Stimulated activated CD8-positive, alpha-beta memory T cell treated with anti-CD3 and anti-CD28 coated beads, Interleukin-4, amount 100 ng/mL, for 24 hours (primary cell): ENCODE results near the gene NLRX1.
"Not testable (repeated sequence)": the region's sequence is repeated elsewhere in the genome, so short reads cannot be mapped to it uniquely, and the experiment has no call there.

Experiments used
- DNase-seq: peaks from one replicate; pipeline ENCODE4 v3.0.0-alpha.2; 2020; ENCODE audit warnings: low read depth

NLRX1 gene, protein sequence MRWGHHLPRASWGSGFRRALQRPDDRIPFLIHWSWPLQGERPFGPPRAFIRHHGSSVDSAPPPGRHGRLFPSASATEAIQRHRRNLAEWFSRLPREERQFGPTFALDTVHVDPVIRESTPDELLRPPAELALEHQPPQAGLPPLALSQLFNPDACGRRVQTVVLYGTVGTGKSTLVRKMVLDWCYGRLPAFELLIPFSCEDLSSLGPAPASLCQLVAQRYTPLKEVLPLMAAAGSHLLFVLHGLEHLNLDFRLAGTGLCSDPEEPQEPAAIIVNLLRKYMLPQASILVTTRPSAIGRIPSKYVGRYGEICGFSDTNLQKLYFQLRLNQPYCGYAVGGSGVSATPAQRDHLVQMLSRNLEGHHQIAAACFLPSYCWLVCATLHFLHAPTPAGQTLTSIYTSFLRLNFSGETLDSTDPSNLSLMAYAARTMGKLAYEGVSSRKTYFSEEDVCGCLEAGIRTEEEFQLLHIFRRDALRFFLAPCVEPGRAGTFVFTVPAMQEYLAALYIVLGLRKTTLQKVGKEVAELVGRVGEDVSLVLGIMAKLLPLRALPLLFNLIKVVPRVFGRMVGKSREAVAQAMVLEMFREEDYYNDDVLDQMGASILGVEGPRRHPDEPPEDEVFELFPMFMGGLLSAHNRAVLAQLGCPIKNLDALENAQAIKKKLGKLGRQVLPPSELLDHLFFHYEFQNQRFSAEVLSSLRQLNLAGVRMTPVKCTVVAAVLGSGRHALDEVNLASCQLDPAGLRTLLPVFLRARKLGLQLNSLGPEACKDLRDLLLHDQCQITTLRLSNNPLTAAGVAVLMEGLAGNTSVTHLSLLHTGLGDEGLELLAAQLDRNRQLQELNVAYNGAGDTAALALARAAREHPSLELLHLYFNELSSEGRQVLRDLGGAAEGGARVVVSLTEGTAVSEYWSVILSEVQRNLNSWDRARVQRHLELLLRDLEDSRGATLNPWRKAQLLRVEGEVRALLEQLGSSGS

GRCh38 chr11:119168471-119169281 lies at the start of gene NLRX1:
NLRX1 (plus strand) TSS chr11:119168725; CDS start chr11:119171404, 2,679 bp downstream.
- peak; percentile 67 for DNase-seq

GRCh38 chr11:119118946-119119345 lies 49.6 kb upstream of the NLRX1 start:
- no peak for DNase-seq

DNA sequence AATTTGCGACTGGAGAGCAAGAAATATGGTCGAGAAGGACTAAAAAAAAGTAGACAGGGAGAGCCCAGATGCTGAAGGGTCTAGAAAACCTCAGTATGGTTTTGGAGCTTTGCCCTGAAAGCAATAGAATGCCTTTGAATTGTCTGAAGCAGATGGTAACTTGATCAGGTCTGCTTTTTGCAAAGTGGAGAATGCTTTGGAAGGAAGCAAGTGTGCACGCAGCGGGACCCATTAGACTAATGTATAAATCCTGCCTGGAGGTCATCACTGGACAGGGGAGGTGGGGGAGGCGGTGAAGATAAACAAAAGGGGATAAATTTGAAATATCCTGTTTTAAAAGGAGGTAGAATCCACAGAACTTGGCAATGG lies 47.9 kb upstream of the NLRX1 start:
- DNase-seq, result no peak

DNA sequence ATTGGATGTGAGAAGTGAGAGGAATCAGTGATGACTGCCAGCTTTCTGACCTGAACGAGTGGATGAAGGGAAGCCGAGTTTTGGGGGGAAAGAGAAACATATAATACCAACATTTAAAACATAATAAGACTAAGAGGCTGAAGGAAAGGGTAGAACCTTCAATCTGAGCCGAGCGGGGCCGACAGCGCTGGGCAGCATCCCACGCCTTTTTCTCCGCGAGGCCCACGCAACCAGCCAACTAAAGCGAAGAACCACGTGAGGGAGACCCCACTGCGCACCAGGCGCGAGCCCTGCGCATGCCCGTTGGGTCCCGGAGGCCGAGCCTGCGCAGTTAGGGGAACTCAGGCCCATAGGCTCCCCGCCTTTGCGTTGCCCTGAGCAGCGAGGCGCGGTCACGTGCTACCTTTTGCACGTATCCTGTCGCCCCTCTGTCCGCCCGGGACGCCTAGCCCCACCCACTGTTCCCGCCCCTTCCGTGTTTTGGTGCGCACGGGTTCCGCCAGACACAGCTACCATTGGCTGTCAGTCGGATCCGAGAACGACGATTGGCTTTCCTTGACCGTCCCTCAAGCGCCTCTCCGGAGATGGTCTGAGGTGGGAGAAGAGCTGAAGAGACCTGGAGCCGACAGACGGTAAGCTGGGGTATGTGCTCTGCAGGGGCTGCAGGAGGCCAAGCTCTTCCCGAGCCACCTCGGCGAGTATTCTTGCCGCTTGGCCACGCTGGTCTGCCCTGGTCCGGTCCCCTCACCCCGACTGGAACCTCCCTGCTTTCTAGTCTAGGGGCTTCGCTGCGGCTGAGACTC lies 47.3 kb upstream of the NLRX1 start, which contains the start of gene HINFP:
Gene HINFP (plus strand): TSS at position 573 of the 803 bp plus-strand sequence. CDS start 5,365 bp downstream, outside the sequence.
- peak; percentile 100 for DNase-seq

- no peak for DNase-seq
These were observed 46.8 kb upstream of the NLRX1 start for GRCh38 chr11:119121811-119122124.

DNA sequence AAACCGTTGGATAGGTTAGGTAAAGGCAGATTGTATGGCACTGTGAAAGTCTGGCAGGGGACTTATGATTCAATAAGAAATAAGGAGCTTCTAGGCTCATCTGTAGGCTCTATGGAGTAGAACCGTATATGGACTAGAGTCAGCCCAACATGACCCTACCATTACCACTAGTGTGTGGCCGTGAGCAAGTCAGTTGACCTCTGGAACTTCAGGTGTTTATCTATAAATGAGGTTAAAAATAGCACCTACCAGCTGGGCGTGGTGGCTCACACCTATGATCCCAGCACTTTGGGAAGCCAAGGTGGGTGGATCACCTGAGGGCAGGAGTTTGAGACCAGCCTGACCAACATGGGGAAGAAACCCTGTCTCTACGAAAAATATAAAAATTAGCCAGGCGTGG lies 42.7 kb upstream of the NLRX1 start:
- DNase-seq, result no peak

DNA sequence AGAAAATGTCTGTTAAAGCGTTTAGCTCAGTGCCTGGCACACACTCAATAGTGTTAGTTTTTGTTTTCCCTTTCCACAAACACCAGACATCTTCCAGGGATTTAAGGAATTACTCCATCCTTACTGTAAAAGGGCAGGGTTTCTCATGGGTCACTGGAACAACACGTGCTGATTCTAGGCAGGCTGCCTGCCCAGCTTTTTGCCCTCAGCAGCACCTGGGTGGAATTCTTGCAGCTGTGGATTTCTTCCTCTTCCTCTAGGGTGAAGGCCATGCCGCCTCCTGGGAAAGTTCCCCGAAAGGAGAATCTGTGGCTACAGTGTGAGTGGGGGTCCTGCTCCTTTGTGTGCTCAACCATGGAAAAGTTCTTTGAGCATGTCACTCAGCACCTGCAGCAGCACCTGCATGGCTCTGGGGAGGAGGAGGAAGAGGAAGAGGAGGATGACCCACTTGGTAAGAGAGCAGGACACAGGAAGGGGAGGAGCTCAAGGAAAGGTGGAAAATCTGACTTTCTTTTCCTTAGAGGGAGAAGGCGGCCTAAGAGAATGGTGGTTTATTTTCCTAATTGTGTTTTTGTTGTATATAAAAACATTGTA lies 41.8 kb upstream of the NLRX1 start:
- DNase-seq, result no peak

GRCh38 chr11:119130662-119131061 lies 37.9 kb upstream of the NLRX1 start:
- DNase-seq, result no peak

GRCh38 chr11:119134389-119134978 lies 34.0 kb upstream of the NLRX1 start:
- DNase-seq, result no peak

- not testable (repeated sequence) for DNase-seq
These were observed 29.2 kb upstream of the NLRX1 start for GRCh38 chr11:119139276-119139675.

GRCh38 chr11:119144825-119145486 lies 23.6 kb upstream of the NLRX1 start:
- no peak for DNase-seq

DNA sequence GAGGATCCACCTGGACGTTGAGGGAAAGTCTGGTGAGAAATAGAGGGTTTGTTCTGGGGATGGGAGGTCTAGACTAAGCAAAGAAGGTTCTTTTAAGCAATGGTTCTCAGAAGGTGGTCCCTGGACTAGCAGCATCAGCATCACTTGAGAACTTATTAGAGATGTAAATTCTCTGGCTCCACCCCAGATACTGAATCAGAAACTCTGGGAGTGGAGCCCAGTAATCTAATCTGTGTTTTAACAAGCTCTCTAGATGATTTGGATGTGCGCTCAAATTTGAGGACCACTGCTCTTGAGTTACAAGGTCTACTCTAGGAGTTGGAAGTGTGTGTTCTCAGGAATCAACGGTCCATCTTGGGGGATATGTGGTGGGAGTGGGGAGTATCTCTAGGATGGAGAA lies 23.0 kb upstream of the NLRX1 start:
- no peak for DNase-seq

DNA sequence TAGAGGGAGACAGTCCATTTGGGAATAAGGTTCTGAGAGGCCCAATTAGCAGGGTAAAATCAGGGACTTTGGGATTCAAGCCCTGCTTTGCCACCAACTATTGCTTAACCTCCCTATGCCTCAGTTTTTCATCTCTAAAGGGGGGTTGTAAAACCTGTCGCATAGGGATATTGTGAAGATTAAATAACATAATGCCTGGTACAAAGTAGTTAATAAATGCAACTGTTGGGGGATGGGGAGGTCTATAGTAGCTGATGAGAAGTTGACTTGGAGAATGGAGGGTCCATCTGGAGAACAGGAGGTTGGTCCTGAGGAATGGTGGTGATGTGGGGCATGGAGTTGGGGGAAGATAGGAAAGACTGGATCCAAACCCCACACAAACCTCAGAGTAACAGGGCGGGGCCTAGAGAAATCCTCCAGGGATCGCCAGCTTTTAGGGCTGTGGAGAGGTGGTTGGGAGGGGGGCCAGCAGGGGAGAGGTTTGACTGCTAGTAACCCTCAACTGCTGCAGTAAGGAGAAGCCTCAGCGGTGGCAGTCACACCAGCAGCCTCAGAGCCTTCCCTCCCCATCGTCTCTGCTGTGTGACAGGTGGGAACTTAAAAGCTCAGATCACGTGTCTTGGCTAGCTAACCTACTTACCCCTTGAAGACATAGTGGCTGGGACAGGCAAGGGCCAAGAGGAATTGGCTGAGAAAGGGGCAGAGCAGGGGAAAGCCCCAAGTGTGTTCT lies 20.8 kb upstream of the NLRX1 start:
- no peak for DNase-seq

GRCh38 chr11:119148720-119149017 lies 19.9 kb upstream of the NLRX1 start:
- no peak for DNase-seq

DNA sequence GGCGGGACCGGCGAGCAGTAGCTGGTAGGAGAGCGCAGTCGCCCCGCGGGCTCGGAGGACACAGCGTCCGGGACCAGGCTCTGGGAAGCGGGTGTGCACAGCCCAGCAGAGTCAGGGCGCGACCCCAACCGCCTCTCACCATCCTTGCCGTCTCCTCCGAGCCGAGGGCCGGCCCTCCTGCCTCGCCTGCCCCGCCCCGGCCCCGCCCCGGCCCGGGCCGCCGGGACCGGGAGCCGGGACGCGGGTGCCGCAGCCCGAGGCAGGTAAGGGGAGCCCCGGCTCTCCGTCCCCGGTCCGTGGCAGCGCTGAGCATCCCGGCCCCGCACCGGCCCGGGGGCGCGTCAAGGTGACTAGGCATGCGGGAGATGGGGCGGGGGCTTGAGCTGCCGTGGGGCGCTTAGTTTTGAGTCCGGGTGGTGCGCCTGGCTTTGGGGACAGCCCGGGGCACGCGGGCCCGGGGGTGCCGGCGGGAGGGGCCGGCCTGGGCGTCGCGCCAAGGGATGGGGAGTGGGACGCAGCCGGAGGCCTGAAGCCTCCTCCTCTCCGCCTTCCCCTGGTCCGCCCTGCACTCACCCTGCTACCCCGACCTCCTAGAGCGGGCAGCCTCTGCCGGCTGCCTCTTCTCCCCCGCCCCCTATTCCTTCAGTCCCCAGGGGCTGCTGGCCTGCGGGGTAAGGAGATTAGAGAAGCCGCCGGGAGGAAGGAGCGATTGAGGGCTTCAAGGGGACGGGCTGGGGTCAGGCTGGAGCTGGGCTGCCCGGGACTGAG lies 19.3 kb upstream of the NLRX1 start, which contains the start of gene ABCG4:
Gene ABCG4 (plus strand): TSS at position 35 of the 768 bp plus-strand sequence. CDS start 914 bp downstream, outside the sequence.
- no peak for DNase-seq

- DNase-seq, result no peak
These were observed 18.7 kb upstream of the NLRX1 start for GRCh38 chr11:119149786-119150275.

DNA sequence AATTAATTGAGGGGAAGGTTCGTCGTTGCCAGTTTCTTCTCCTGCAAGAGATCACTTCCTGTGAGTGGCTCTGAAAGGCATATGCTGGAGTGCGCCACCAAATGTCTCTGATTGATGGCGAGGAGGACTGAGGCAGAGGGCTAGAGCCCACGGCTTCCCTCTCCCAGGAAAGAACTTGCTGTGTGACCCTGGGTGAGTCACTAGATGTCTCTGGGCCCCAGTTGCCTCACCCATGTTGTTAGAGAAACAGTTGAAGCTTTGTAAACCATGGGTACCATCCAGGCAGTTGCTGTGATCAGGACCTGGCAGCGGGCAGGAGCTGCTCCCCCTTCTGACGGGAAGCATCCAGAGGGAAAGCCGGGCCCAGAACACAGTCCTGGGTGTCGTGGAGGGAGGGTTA lies 16.5 kb upstream of the NLRX1 start:
- DNase-seq, result no peak

GRCh38 chr11:119152604-119153003 lies 15.9 kb upstream of the NLRX1 start:
- no peak for DNase-seq
